Raji (cell line): Measurements from ENCODE around the gene MRPL12.

ENCODE experiments used
- POLR2A ChIP-seq: IDR thresholded peaks from 2 replicates; pipeline ENCODE4 v1.6.1; 2011; ENCODE audit warnings: low read depth, low read length, control low read depth; ENCODE audit not compliant: insufficient read depth

MRPL12 gene

GRCh38 chr17:81715872-81716673 is 12.9 kb downstream of the MRPL12 start:
- TF ChIP-seq POLR2A, result no peak

GRCh38 chr17:81716674-81716996 is 13.5 kb downstream of the MRPL12 start:
- no peak for TF ChIP-seq POLR2A

GRCh38 chr17:81717049-81717765 is 14.0 kb downstream of the MRPL12 start:
- TF ChIP-seq POLR2A, result no peak

- TF ChIP-seq POLR2A, result no peak
Measured at GRCh38 chr17:81717766-81718089, 14.6 kb downstream of the MRPL12 start.

- TF ChIP-seq POLR2A, result no peak
Measured at GRCh38 chr17:81719410-81720266, 16.5 kb downstream of the MRPL12 start.

- TF ChIP-seq POLR2A, result no peak
Measured at GRCh38 chr17:81720267-81721071, 17.3 kb downstream of the MRPL12 start.

GRCh38 chr17:81722184-81723120 is 19.3 kb downstream of the MRPL12 start:
- TF ChIP-seq POLR2A, result peak; percentile 46

- peak; percentile 33; the same call in 1 of the 2 replicates for TF ChIP-seq POLR2A
Measured at GRCh38 chr17:81723651-81724209, 20.6 kb downstream of the MRPL12 start.

- no peak for TF ChIP-seq POLR2A
Measured at GRCh38 chr17:81725439-81725838, 22.3 kb downstream of the MRPL12 start.

GRCh38 chr17:81726004-81726403 is 22.8 kb downstream of the MRPL12 start:
- TF ChIP-seq POLR2A, result no peak

GRCh38 chr17:81727324-81728031 is 24.3 kb downstream of the MRPL12 start:
- no peak for TF ChIP-seq POLR2A

- no peak for TF ChIP-seq POLR2A
Measured at GRCh38 chr17:81733507-81734404, 30.6 kb downstream of the MRPL12 start.
